HG03175 (cell line): ENCODE data around the gene FAM53A.
A peak's percentile ranks its signal among the peaks of the same experiment; 100 is the strongest.

Experiments
- ATAC-seq: cut with Tn5 transposase; IDR thresholded peaks from one replicate; pipeline ENCODE4 v1.9.1; 2021; ENCODE audit warnings: mild to moderate bottlenecking, moderate library complexity; ENCODE audit not compliant: unreplicated experiment

FAM53A gene

GRCh38 chr4:1683736-1684505, at the start of gene FAM53A:
Gene FAM53A, minus strand, starts transcription at chr4:1684313. Its CDS starts 15,572 bp downstream, at chr4:1668741.
- peak; percentile 91 for ATAC-seq

GRCh38 chr4:1732911-1733310, 48.8 kb upstream of the FAM53A start:
- ATAC-seq = no peak

GRCh38 chr4:1731180-1731579, 47.1 kb upstream of the FAM53A start:
- no peak for ATAC-seq

GRCh38 chr4:1730532-1731135, 46.5 kb upstream of the FAM53A start:
- ATAC-seq = no peak

- no peak for ATAC-seq
These were observed 44.2 kb upstream of the FAM53A start for GRCh38 chr4:1728061-1728980.

GRCh38 chr4:1727117-1728031, 43.3 kb upstream of the FAM53A start:
- ATAC-seq = no peak

- no peak for ATAC-seq
These were observed 42.2 kb upstream of the FAM53A start for GRCh38 chr4:1726146-1726934.

GRCh38 chr4:1725521-1725920, 41.4 kb upstream of the FAM53A start:
- no peak for ATAC-seq

- ATAC-seq = no peak
These were observed 39.2 kb upstream of the FAM53A start for GRCh38 chr4:1723131-1723801.

GRCh38 chr4:1722551-1723118, 38.5 kb upstream of the FAM53A start:
- ATAC-seq = no peak

GRCh38 chr4:1721666-1722550, 37.8 kb upstream of the FAM53A start:
- ATAC-seq = no peak

GRCh38 chr4:1721003-1721665, 37.0 kb upstream of the FAM53A start, which contains the start of the genes TACC3 and TMEM129:
Gene TACC3, plus strand, starts transcription at chr4:1721521. Its CDS starts 1,901 bp downstream, at chr4:1723422.
Gene TMEM129, minus strand, starts transcription at chr4:1721323. Its CDS starts 486 bp downstream, at chr4:1720837.
- peak; percentile 82 for ATAC-seq

GRCh38 chr4:1720163-1720983, 36.3 kb upstream of the FAM53A start:
- ATAC-seq = peak; percentile 30

GRCh38 chr4:1718095-1718850, 34.2 kb upstream of the FAM53A start:
- ATAC-seq = no peak
